Colonic mucosa (tissue), 4 donors: ENCODE results near the gene GPR34. TPM values are rescaled to one million over a fixed set of nuclear protein-coding genes. Genes with fewer than 3 reads are reported as not detected.

Experiments used
- DNase-seq: peaks from one replicate; pipeline ENCODE4 v3.0.0-alpha.2; 2020
- H3K27ac ChIP-seq: fragments of 200-600 bp; one replicate; pipeline ENCODE4 v1.8.0; 2021
- H3K27me3 ChIP-seq: fragments of 200-600 bp; one replicate; pipeline ENCODE4 v1.8.0; 2021
- H3K36me3 ChIP-seq: fragments of 200-600 bp; one replicate; pipeline ENCODE4 v1.8.0; 2021
- H3K4me1 ChIP-seq: fragments of 200-600 bp; one replicate; pipeline ENCODE4 v1.8.0; 2021; ENCODE audit warnings: mild to moderate bottlenecking
- H3K4me3 ChIP-seq: fragments of 200-600 bp; one replicate; pipeline ENCODE4 v1.8.0; 2021
- H3K9ac ChIP-seq, 2 donors: one replicate each; pipeline ENCODE4 v1.7.0; 2013; ENCODE audit warnings: control low read depth in 2 of 2, low read depth in 2 of 2, low read length in 2 of 2
- H3K9me3 ChIP-seq: fragments of 200-600 bp; one replicate; pipeline ENCODE4 v1.8.0; 2021
- CTCF ChIP-seq: fragments of 200-600 bp; IDR thresholded peaks from one replicate; pipeline ENCODE4 v1.8.0; 2022; ENCODE audit warnings: antibody characterized with exemption, mild to moderate bottlenecking
- intact Hi-C: fragments of 100-400 bp; cut with DNase I; formaldehyde crosslinking; loops from one replicate; pipeline ENCODE4 v1.14.1; 2022
- total RNA-seq, 2 donors: library from RNA; stranded (reverse); fragmentation: NEBNext Ultra II Directional in 1 of 2; extraction: Animal tissue kit (Norgen Biotek cat#: 25700) in 1 of 2; gene quantifications; one replicate each; pipeline ENCODE4 v1.2.1, GENCODE V29; 2021
- donor health status: healthy.
- donor health status: DM: no; HTN: no; CAD: no.
- donor health status: DM: no; HTN: no; CAD: no.

Gene GPR34
- total RNA-seq, 2 donors from 2014 or later = 2.3 to 4.7 TPM

DNA sequence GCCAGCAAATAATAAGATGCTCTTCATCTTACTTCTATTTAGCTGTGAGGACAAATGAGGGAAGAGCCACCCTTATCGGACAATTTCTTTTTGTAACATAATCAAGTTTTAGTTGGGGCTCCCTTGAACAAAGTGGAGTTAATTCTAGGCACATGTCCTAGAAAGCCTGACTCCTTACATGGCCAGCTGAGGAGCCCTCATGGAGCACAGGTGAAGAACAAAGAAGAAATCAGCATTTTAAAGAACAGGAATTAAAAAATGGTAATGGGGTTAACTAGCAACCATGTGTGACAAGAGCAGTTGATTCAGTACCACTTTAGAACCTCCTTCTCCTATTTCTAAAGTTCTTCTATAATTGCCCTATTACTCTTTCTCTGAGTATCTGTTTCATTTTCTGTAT lies 51.1 kb downstream of the GPR34 start:
- H3K27ac ChIP-seq = no peak overlapping the region
- H3K27me3 ChIP-seq = no peaks in the 10 kb centered on the region
- intact Hi-C loops = no loop called here
- no peak overlapping the region for H3K4me3 ChIP-seq
- H3K4me1 ChIP-seq = no peaks in the 10 kb centered on the region
- DNase-seq = no peak
- TF ChIP-seq CTCF = no peak
- no peak overlapping the region for H3K9ac ChIP-seq
- no peaks in the 10 kb centered on the region for H3K36me3 ChIP-seq
- H3K9me3 ChIP-seq = no peaks in the 10 kb centered on the region

Other genes with a start within 250 kb of the GPR34 start
- not detected for gene NYX, start 241.6 kb upstream of the GPR34 start, total RNA-seq
- gene GPR82, start 35.2 kb downstream of the GPR34 start, total RNA-seq = under 1 TPM; 0.20 to 0.56 TPM
- gene CASK, start 234.6 kb downstream of the GPR34 start, total RNA-seq = 100 to 1,000 TPM in 1 of 2 donors, 10 to 100 TPM in 1; 90.8 to 107 TPM